Testis (tissue), 2 donors: ENCODE data around the gene PSMD8.

Source experiments
- POLR2A ChIP-seq: fragments of 450-650 bp; IDR thresholded peaks from one replicate; pipeline ENCODE4 v1.6.1; 2017; ENCODE audit warnings: antibody characterized with exemption, mild to moderate bottlenecking, moderate library complexity
- TF ChIP-seq, protein P1 (sequence below), 3 experiments: fragments of 450-650 bp in 2 of 3; fragments of 200-600 bp in 1 of 3; sonication (generic) in 1 of 3; IDR thresholded peaks; one replicate each; pipeline ENCODE4 v1.5.1; 2016 to 2019; ENCODE audit warnings: antibody characterized with exemption in 3 of 3, mild to moderate bottlenecking in 2 of 3, moderate library complexity in 1 of 3

- TF ChIP-seq, protein P1, sequence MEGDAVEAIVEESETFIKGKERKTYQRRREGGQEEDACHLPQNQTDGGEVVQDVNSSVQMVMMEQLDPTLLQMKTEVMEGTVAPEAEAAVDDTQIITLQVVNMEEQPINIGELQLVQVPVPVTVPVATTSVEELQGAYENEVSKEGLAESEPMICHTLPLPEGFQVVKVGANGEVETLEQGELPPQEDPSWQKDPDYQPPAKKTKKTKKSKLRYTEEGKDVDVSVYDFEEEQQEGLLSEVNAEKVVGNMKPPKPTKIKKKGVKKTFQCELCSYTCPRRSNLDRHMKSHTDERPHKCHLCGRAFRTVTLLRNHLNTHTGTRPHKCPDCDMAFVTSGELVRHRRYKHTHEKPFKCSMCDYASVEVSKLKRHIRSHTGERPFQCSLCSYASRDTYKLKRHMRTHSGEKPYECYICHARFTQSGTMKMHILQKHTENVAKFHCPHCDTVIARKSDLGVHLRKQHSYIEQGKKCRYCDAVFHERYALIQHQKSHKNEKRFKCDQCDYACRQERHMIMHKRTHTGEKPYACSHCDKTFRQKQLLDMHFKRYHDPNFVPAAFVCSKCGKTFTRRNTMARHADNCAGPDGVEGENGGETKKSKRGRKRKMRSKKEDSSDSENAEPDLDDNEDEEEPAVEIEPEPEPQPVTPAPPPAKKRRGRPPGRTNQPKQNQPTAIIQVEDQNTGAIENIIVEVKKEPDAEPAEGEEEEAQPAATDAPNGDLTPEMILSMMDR (IDR thresholded peaks at IDR 0.05), result no peak
- no peak for TF ChIP-seq POLR2A
Measured at GRCh38 chr19:38429811-38430156, 55.4 kb downstream of the PSMD8 start.
